Stomach (tissue), 9 donors: ENCODE measurements around the gene NDOR1. TPM values are rescaled to one million over a fixed set of nuclear protein-coding genes. Genes with fewer than 3 reads are reported as not detected.

Experiments
- DNase-seq, 2 donors: peaks; one replicate each; pipeline versions ENCODE4 v3.0.0 to v3.0.0-alpha.2; 2013 to 2019
- H3K27ac ChIP-seq, 5 donors: fragments of 200-600 bp in 4 of 5; sonication (generic) in 4 of 5; one replicate each; pipeline ENCODE4 v1.5.1; 2013 to 2019; ENCODE audit warnings: mild to moderate bottlenecking in 1 of 5, moderate library complexity in 1 of 5
- H3K27me3 ChIP-seq, 3 donors: fragments of 200-600 bp; sonication (generic); one replicate each; pipeline ENCODE4 v1.5.1; 2017 to 2019; ENCODE audit warnings: mixed run types in 1 of 3
- H3K36me3 ChIP-seq, 4 donors: fragments of 200-600 bp; sonication (generic); 1 replicate in 3 of 4; 2 replicates in 1 of 4; pipeline ENCODE4 v1.5.1; 2016 to 2019
- H3K4me1 ChIP-seq, 4 donors: fragments of 200-600 bp; sonication (generic); one replicate each; pipeline ENCODE4 v1.5.1; 2016 to 2019
- H3K4me3 ChIP-seq, 4 donors: fragments of 200-600 bp; sonication (generic) in 3 of 4; one replicate each; pipeline ENCODE4 v1.5.1; 2016 to 2019; ENCODE audit warnings: mild to moderate bottlenecking in 1 of 4
- H3K9me3 ChIP-seq, 4 donors: fragments of 200-600 bp; sonication (generic); one replicate each; pipeline ENCODE4 v1.5.1; 2016 to 2019
- CTCF ChIP-seq, 7 experiments: fragments of 450-650 bp in 4 of 7; fragments of 200-600 bp in 3 of 7; sonication (generic) in 3 of 7; IDR thresholded peaks; one replicate each; pipeline ENCODE4 v1.5.1; 2016 to 2019; ENCODE audit warnings: antibody characterized with exemption in 7 of 7, control low read depth in 2 of 7, mild to moderate bottlenecking in 1 of 7
- EP300 ChIP-seq: sonication (generic); formaldehyde crosslinking; IDR thresholded peaks from one replicate; pipeline ENCODE4 v1.6.1; 2017; ENCODE audit warnings: antibody characterized with exemption
- POLR2A ChIP-seq, 4 donors: fragments of 450-650 bp; IDR thresholded peaks; one replicate each; pipeline ENCODE4 v1.6.1; 2016; ENCODE audit warnings: antibody characterized with exemption in 4 of 4, control low read depth in 2 of 4, mild to moderate bottlenecking in 1 of 4, moderate library complexity in 1 of 4
- POLR2AphosphoS5 ChIP-seq, 3 donors: sonication (generic); formaldehyde crosslinking; IDR thresholded peaks; one replicate each; pipeline ENCODE4 v1.6.1; 2016; ENCODE audit warnings: antibody characterized with exemption in 3 of 3
- WGBS, 5 donors: extraction: QIAGEN DNeasy Blood & Tissue Kit in 3 of 5; methylation state at CpG; one replicate each; pipeline versions ENCODE4 v1.1.5 to v1.1.7; 2013 to 2018; 5-methylcytosine and 5-hydroxymethylcytosine counted together
- intact Hi-C: fragments of 100-400 bp; cut with DNase I; formaldehyde crosslinking; loops from one replicate; pipeline ENCODE4 v1.15.1; 2023; ENCODE audit warnings: low total_unique reads
- polyA plus RNA-seq, 3 donors: library from polyadenylated mRNA; stranded (reverse); fragments of 200-250 nt; gene quantifications; one replicate each; pipeline ENCODE4 v1.2.3, GENCODE V29; 2013
- total RNA-seq, 5 donors: library from RNA; depleted of rRNA; stranded (reverse); fragments of >200 nt; gene quantifications; one replicate each; pipeline versions ENCODE4 v1.1.0 to v1.2.3, GENCODE V29; 2014 to 2016
- donor health status: healthy with polysubstance abuse.
- donor health status: Bipolar disorder and iron deficiency.
- donor health status: healthy.

NDOR1 gene
- total and polyA plus RNA-seq, 8 donors, result 0.89 to 105 (median 7.9) TPM

DNA sequence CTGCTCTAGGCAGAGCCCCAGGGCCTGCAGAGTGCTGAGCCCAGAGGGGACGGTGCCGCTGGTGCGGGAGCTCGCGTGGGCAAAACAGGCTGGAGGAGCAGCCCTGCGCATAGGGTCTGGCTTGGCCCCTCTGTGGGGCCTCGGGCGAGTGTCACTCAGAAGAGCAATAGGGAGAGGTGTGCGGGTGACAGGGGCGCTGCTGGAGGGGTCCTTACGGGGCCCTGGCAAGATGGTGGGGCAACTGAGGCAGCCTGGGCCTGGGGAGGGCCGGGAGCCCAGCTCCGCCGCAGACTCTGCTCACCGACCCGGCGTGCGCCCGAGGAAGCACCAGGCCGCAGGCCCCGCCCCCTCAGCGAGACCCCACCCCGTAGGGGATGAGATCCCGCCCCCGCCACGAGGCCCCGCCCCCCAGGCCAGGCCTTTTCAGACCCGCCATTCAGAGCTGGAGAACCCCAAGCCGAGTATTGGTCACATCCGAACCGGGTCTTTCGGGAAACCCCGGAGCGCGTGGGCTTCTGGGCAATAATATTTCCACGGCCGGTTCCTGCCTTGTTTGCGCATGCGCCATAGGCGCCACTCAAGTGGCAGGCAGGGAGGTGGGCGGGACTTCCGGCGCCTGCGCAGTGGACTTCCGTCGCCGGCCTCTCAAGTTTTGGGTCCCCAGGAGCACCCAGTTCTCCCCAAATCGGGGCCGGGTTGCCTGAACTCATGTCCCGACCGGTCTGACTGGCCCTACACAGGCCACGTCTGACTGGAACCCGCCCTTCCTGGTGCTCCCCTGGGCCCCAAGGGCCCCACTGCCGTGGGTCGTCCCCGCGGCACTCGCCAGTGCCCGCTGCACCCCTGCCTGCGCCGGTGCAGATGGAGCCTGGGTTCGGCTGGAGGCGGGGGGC, 17.8 kb downstream of the NDOR1 start:
- Histone ChIP-seq H3K4me1 (peaks cover 45 to 92% (median 88%) of the 10 kb centered on the region in 4 donors), H3K36me3 (no peaks in the 10 kb centered on the region), H3K27ac (peak overlapping the region; percentile 92 to 98 (median 94)), H3K27me3 (peaks cover 0 to 28% (median 4%) of the 10 kb centered on the region in 3 donors), H3K9me3 (no peaks in the 10 kb centered on the region), H3K4me3 (peak overlapping the region; percentile 70 to 73 (median 72))
- intact Hi-C loops, result no loop called here
- TF ChIP-seq POLR2AphosphoS5 (IDR thresholded peaks at IDR 0.05) (peak; percentile 46 to 88 (median 69)), POLR2A (IDR thresholded peaks at IDR 0.05) (no peak), EP300 (no peak), CTCF (IDR thresholded peaks at IDR 0.05) (peak in 1 of 7 experiments; percentile 20)
- 0 to 2% (median 1%) methylated on average over 20 to 63 of the region's 63 CpGs for WGBS, 5 donors
- DNase-seq, result peak; percentile 98 to 99

- DNase-seq, result peak; percentile 49 to 64
- 44 to 64% (median 50%) methylated on average over 12 to 23 of the region's 23 CpGs for WGBS, 5 donors
- intact Hi-C loops, result loop anchor here (5.0 kb wide), 1 partner anchor 108 kb away; no protein-coding TSS in a partner anchor
These were observed 19.6 kb downstream of the NDOR1 start, which contains the start of gene CYSRT1 for GRCh38 chr9:137224830-137225694. Gene CYSRT1, plus strand, starts transcription at chr9:137225174. Its CDS starts 448 bp downstream, at chr9:137225622.

DNA sequence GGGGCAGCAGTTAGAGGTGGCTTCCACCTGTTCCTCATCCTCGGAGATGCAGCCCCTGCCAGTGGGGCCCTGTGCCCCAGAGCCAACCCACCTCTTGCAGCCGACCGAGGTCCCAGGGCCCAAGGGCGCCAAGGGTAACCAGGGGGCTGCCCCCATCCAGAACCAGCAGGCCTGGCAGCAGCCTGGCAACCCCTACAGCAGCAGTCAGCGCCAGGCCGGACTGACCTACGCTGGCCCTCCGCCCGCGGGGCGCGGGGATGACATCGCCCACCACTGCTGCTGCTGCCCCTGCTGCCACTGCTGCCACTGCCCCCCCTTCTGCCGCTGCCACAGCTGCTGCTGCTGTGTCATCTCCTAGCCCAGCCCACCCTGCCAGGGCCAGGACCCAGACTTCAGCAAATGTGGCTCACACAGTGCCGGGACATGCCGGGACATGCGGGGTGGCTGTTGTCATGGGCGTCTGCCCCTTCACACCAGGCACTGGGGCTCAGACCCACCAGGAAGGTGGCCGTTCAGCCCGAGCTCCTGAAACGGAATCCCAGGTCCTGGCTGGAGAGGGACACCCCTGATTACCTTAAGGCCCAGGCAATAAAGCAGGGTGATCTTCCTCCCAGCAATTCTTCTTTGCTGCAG, 20.3 kb downstream of the NDOR1 start:
- 80 to 88% (median 82%) methylated on average over 3 to 21 of the region's 21 CpGs for WGBS, 5 donors
- peak overlapping the region in 1 of 4 donors; percentile 16 for H3K4me3 ChIP-seq
- DNase-seq, result no peak
- H3K27me3 ChIP-seq, result peaks cover 3 to 53% (median 29%) of the 10 kb centered on the region in 3 donors
- intact Hi-C loops, result loop anchor here (5.0 kb wide), 1 partner anchor 109 kb away; no protein-coding TSS in a partner anchor
- no peaks in the 10 kb centered on the region for H3K9me3 ChIP-seq
- peaks cover 42 to 73% (median 72%) of the 10 kb centered on the region in 4 donors for H3K4me1 ChIP-seq
- H3K36me3 ChIP-seq, result no peaks in the 10 kb centered on the region
- H3K27ac ChIP-seq, result peak overlapping the region; percentile 75 to 98 (median 81)
- TF ChIP-seq POLR2A (IDR thresholded peaks at IDR 0.05) (no peak), POLR2AphosphoS5 (IDR thresholded peaks at IDR 0.05) (no peak), CTCF (IDR thresholded peaks at IDR 0.05) (no peak), EP300 (no peak)

More at GRCh38 chr9:137224830-137225694, 19.6 kb downstream of the NDOR1 start, which contains the start of gene CYSRT1:
- Histone ChIP-seq H3K36me3 (no peaks in the 10 kb centered on the region), H3K9me3 (no peaks in the 10 kb centered on the region), H3K27ac (peak within 1 kb of the TSS; percentile 92 to 98 (median 94)), H3K4me1 (peaks cover 42 to 81% (median 78%) of the 10 kb centered on the region in 4 donors), H3K27me3 (peaks cover 3 to 46% (median 21%) of the 10 kb centered on the region in 3 donors), H3K4me3 (peak within 1 kb of the TSS; percentile 70 to 73 (median 72))
- no peak for TF ChIP-seq EP300
- no peak for TF ChIP-seq POLR2A (IDR thresholded peaks at IDR 0.05)
- no peak for TF ChIP-seq POLR2AphosphoS5 (IDR thresholded peaks at IDR 0.05)
- no peak for TF ChIP-seq CTCF (IDR thresholded peaks at IDR 0.05)
